K562 (cell line): ENCODE results near the gene CEACAM20. TPM values are rescaled to one million over a fixed set of nuclear protein-coding genes. Genes with fewer than 3 reads are reported as not detected.

Source experiments
- CHAMP1 ChIP-seq: fragments of 450-650 bp; IDR thresholded peaks from 2 replicates; pipeline ENCODE4 v1.6.1; 2016; ENCODE audit warnings: mild to moderate bottlenecking
- CREB1 ChIP-seq, 2 experiments: sonication (generic) in 1 of 2; formaldehyde crosslinking in 1 of 2; IDR thresholded peaks; 2 replicates each; pipeline versions ENCODE4 v1.6.1 to v1.8.0; 2012 to 2022; ENCODE audit warnings: inconsistent platforms in 1 of 2, mild to moderate bottlenecking in 1 of 2, missing genetic modification reagents in 1 of 2, moderate library complexity in 1 of 2
- ETV1 ChIP-seq: fragments of 450-650 bp; conservative IDR thresholded peaks from 2 replicates; pipeline ENCODE4 v1.6.1; 2016; ENCODE audit warnings: missing genetic modification characterization, control low read depth, low read depth, missing compliant biosample characterization
- GABPB2 ChIP-seq: fragments of 250-450 bp; sonication (Bioruptor Pico); conservative IDR thresholded peaks from 2 replicates; pipeline ENCODE4 v1.5.1; 2021; ENCODE audit warnings: mild to moderate bottlenecking
- MIER1 ChIP-seq: fragments of 450-650 bp; IDR thresholded peaks from 2 replicates; pipeline ENCODE4 v1.6.1; 2016; ENCODE audit warnings: antibody characterized with exemption, mild to moderate bottlenecking, low read depth
- PCBP2 ChIP-seq: fragments of 200-400 bp; formaldehyde crosslinking; IDR thresholded peaks from 2 replicates; pipeline ENCODE4 v1.6.1; 2018; ENCODE audit warnings: low read length, low read depth, mild to moderate bottlenecking, moderate library complexity; ENCODE audit not compliant: poor library complexity, severe bottlenecking
- PRMT5 ChIP-seq: sonication (generic); formaldehyde crosslinking; IDR thresholded peaks from 2 replicates; pipeline ENCODE4 v1.5.0; 2020; ENCODE audit warnings: missing genetic modification reagents
- RAD51 ChIP-seq: fragments of 450-650 bp; IDR thresholded peaks from 2 replicates; pipeline ENCODE4 v1.7.1; 2016; ENCODE audit warnings: low read depth, mild to moderate bottlenecking, borderline replicate concordance
- RBM39 ChIP-seq: fragments of 200-400 bp; formaldehyde crosslinking; optimal IDR thresholded peaks from 2 replicates; pipeline ENCODE3; 2018; ENCODE audit warnings: low read depth, low read length
- RHOXF2B ChIP-seq: fragments of 250-450 bp; sonication (Bioruptor Pico); conservative IDR thresholded peaks from 2 replicates; pipeline ENCODE4 v1.5.1; 2021
- SNIP1 ChIP-seq: fragments of 450-650 bp; IDR thresholded peaks from 2 replicates; pipeline ENCODE4 v1.7.1; 2017; ENCODE audit warnings: low read depth, mild to moderate bottlenecking
- SNRNP70 ChIP-seq: fragments of 200-400 bp; formaldehyde crosslinking; optimal IDR thresholded peaks from 2 replicates; pipeline ENCODE3; 2017; ENCODE audit warnings: low read depth, low read length
- UBTF ChIP-seq, 2 experiments: IDR thresholded peaks; 2 replicates each; pipeline ENCODE4 v1.6.1; 2012; ENCODE audit warnings: improper control_type of control experiment in 2 of 2, low read depth in 2 of 2, low read length in 2 of 2, borderline replicate concordance in 1 of 2
- YY1 ChIP-seq, 3 experiments: IDR thresholded peaks; 2 replicates each; pipeline ENCODE4 v1.6.1; 2011; ENCODE audit warnings: low read length in 2 of 3, mild to moderate bottlenecking in 2 of 3, moderate library complexity in 2 of 3, borderline replicate concordance in 1 of 3, control low read depth in 1 of 3, low read depth in 1 of 3; ENCODE audit not compliant: insufficient read depth in 3 of 3, insufficient replicate concordance in 2 of 3, control insufficient read depth in 1 of 3, insufficient read length in 1 of 3; ENCODE audit errors: extremely low read depth in 1 of 3
- ZBTB12 ChIP-seq: fragments of 250-450 bp; sonication (Bioruptor Pico); IDR thresholded peaks from 2 replicates; pipeline ENCODE4 v1.4.0; 2020
- ZBTB34 ChIP-seq: fragments of 250-450 bp; sonication (Bioruptor Pico); IDR thresholded peaks from 2 replicates; pipeline ENCODE4 v1.8.0; 2021; ENCODE audit warnings: mild to moderate bottlenecking, moderate library complexity
- ZNF232 ChIP-seq: sonication (generic); formaldehyde crosslinking; IDR thresholded peaks from 2 replicates; pipeline ENCODE4 v1.8.0; 2022; ENCODE audit warnings: mild to moderate bottlenecking, missing genetic modification reagents
- polyA plus RNA-seq, 8 experiments: library from polyadenylated mRNA; depleted of rRNA in 4 of 8; stranded (reverse) in 5 of 8; unstranded in 3 of 8; fragments of >200 nt; fragmentation: Nextera tagmentation in 2 of 8; fragmentation: Illumina TruSeq in 1 of 8; extraction: Ambion mirVana in 2 of 8; extraction: Trizol in 1 of 8; gene quantifications; 2 replicates each; pipeline versions ENCODE4 v1.2.1 to v1.2.3, GENCODE V29; 2011 to 2014; ENCODE audit warnings: inconsistent platforms in 1 of 8, missing spikeins in 1 of 8
- total RNA-seq, 7 experiments: library from RNA; depleted of rRNA in 6 of 7; stranded (reverse); fragments of >200 nt in 6 of 7; fragmentation: Illumina TruSeq in 2 of 7; extraction: Trizol in 2 of 7; gene quantifications; 2 replicates each; pipeline versions ENCODE4 v1.2.1 to v1.2.3, GENCODE V29; 2011 to 2021; ENCODE audit warnings: low replicate concordance in 1 of 7

Gene CEACAM20
- total and polyA plus RNA-seq, 9 of the 15 experiments (the other 6 are each of a cell fraction or from before 2014, with no cell fraction given): not detected

GRCh38 chr19:44499962-44500949 lies 29.2 kb downstream of the CEACAM20 start, which contains the start of gene ZNF180 (continued):
- TF ChIP-seq ZBTB34 (CRISPR knock-in tag) (no peak), SNIP1 (no peak), SNRNP70 (no peak), UBTF (IDR thresholded peaks at IDR 0.05; ENCODE audit: borderline replicate concordance in 1 of 2, low read depth in 2 of 2, low read length in 2 of 2) (no peak), YY1 (IDR thresholded peaks at IDR 0.05; ENCODE audit: borderline replicate concordance in 1 of 3, control insufficient read depth in 1 of 3, extremely low read depth in 1 of 3, insufficient read depth in 3 of 3, insufficient read length in 1 of 3, insufficient replicate concordance in 2 of 3, low read depth in 1 of 3, low read length in 2 of 3) (peak; percentile 57 to 91 (median 81)), GABPB2 (CRISPR knock-in tag) (no peak), ETV1 (peak; percentile 72), ZNF232 (CRISPR knock-in tag) (0 out of 2 replicates have a peak, but pooled peaks have one; percentile 84), CREB1 (IDR thresholded peaks at IDR 0.05) (peak; percentile 96), CREB1 (CRISPR knock-in tag; IDR thresholded peaks at IDR 0.05) (peak; percentile 96), MIER1 (no peak), PCBP2 (no peak), PRMT5 (CRISPR knock-in tag) (peak; percentile 17; the same call in 1 of the 2 replicates), RHOXF2B (CRISPR knock-in tag) (no peak), ZBTB12 (peak; percentile 93), RBM39 (no peak), CHAMP1 (peak; percentile 18; the same call in 1 of the 2 replicates), RAD51 (no peak)
